Suppressor macrophage (primary cell): ENCODE results near the gene PGAM2.

ENCODE experiments used
- DNase-seq, 4 experiments: peaks; one replicate each; pipeline ENCODE4 v3.0.0-alpha.2; 2020 to 2022
- total RNA-seq, 17 experiments: gene quantifications; one replicate each; lab custom pipeline; 2026; ENCODE audit warnings: mixed read lengths in 6 of 17, inconsistent platforms in 3 of 17; lab: John Stamatoyannopoulos, UW

The PGAM2 gene
- 0 to 0.66 (median 0) reads per million in 17 experiments for total RNA-seq

DNA sequence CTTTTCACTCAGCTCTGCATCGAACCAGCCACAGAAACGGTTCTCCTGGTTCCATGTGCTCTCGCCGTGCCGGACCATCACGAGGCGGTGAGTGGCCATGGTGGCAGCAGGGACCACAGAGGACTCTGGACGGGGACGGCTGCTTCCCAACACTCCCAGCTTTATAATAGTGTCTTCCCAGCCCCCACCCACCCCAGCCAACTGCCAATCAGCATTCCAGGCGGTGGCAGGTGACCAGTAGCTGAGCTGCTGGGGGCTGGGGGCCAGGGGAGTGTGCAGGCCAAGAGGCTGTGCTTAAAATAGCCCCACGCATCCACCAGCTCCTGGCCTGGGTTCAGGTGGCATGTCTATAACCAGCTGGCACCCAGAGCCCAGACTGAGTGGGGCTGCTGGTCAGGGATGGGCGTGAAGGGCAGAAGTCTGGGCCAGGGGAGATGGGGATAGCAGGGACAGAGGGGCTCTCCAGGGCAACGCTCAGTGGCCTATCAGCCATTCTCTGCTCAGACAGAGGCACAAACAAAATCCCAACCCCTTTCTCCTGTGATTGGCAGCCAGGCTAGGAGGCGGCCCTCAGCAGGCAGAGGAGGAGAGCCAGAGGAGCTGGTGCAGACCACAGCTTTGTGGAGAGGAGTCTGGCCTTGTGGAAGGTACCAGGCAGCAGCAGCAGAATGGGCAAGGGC lies at the start of gene PGAM2:
Gene PGAM2 (minus strand): TSS at position 137 of the 680 bp plus-strand sequence. CDS start 38 bp downstream, at position 99.
- peak in 1 of 4 experiments; percentile 31 for DNase-seq

DNA sequence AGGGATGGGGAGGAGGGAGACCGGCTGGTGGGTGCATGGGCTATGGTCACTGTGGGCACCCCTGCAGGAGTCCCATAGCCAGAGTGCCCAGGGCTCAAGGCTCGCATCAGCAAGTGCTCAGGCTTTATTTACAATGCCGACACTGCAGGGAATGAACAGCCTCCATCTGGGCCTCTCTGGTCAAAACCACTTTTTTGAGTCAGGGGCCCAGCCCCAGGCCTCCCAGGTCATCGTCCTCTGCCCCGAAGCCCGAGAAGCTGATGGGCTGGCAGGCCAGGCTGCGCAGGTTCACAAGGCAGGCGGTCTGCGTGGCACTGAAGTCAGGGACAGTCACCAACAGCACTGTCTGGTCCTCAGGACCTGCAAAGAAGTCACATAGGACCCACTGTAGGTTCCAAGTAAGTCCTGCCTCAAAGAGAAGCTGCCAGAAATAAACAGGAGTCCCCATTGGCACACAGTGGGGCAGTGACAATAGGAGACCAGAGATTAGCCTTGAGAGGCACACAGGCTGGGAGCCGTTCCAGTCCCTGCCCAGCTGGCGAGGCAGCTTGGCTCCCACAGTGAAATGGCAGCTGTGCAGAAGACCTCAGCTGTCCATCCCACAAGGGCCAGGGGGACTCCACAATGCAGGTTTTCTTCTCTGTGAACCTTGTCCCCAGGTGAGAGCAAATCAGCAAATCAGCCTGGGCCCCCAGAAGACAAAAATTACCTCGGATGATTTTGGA lies 49.4 kb upstream of the PGAM2 start:
- DNase-seq, result no peak

DNA sequence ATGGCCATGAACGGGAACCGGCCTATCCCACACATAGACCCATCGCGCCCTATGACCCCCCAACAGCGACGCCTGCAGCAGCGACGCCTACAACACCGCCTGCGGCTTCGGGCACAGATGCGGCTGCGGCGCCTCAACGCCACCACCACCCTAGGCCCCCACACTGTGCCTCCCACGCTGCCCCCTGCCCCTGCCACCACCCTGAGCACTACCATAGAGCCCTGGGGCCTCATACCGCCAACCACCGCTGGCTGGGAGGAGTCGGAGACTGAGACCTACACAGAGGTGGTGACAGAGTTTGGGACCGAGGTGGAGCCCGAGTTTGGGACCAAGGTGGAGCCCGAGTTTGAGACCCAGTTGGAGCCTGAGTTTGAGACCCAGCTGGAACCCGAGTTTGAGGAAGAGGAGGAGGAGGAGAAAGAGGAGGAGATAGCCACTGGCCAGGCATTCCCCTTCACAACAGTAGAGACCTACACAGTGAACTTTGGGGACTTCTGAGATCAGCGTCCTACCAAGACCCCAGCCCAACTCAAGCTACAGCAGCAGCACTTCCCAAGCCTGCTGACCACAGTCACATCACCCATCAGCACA lies 48.5 kb upstream of the PGAM2 start:
- no peak for DNase-seq

DNA sequence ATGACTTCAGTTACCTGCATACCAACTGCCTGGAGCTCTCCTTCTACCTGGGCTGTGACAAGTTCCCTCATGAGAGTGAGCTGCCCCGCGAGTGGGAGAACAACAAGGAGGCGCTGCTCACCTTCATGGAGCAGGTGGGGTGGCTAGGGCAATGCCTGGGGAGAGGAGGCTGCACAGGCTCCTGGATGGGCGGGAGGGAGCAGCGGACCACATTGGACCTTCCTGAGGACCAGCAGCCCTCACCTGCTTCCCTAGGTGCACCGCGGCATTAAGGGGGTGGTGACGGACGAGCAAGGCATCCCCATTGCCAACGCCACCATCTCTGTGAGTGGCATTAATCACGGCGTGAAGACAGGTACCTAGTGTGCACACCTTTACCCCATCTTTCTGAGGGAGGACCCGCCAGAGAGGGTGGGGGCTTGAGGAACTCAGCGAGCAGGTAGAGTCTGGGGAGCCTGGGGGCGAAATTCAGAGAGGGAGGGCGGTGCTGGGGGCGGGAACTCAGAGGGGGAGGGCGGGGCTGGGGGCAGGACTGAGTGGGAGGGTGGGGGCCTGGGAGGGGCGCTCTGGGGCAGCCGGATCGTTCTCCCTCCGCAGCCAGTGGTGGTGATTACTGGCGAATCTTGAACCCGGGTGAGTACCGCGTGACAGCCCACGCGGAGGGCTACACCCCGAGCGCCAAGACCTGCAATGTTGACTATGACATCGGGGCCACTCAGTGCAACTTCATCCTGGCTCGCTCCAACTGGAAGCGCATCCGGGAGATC lies 47.8 kb upstream of the PGAM2 start:
- no peak for DNase-seq

DNA sequence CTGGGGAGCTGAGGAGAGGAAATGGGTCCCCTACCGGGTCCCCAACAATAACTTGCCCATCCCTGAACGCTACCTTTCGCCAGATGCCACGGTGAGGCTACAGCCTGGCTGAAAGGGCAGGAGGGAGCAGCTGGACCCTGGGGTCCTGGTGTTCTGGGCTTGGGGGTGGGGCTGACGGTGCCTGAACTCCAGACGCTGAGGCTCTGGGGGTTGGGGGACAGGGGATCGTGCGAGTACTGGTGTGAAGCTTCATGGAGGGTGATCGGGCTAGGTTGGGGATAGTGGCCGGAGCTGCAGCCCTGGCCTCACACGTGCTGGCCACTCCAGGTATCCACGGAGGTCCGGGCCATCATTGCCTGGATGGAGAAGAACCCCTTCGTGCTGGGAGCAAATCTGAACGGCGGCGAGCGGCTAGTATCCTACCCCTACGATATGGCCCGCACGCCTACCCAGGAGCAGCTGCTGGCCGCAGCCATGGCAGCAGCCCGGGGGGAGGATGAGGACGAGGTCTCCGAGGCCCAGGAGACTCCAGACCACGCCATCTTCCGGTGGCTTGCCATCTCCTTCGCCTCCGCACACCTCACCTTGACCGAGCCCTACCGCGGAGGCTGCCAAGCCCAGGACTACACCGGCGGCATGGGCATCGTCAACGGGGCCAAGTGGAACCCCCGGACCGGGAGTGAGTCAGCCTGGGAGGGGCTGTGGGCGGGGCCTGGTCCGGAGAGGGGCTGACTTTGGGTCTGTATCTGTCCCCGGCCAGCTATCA lies 47.0 kb upstream of the PGAM2 start:
- no peak for DNase-seq

DNA sequence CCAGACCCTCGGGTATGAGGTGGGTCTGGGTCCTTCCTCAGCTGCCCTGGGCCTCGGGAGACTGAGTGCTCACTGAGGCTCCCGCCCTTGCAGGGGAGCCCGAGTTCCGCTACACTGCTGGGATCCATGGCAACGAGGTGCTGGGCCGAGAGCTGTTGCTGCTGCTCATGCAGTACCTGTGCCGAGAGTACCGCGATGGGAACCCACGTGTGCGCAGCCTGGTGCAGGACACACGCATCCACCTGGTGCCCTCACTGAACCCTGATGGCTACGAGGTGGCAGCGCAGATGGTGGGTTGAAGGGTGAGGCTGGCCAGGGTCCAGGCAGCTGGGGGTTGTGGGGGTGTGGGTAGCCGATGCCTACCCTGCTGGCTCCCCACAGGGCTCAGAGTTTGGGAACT lies 46.4 kb upstream of the PGAM2 start:
- DNase-seq, result no peak

DNA sequence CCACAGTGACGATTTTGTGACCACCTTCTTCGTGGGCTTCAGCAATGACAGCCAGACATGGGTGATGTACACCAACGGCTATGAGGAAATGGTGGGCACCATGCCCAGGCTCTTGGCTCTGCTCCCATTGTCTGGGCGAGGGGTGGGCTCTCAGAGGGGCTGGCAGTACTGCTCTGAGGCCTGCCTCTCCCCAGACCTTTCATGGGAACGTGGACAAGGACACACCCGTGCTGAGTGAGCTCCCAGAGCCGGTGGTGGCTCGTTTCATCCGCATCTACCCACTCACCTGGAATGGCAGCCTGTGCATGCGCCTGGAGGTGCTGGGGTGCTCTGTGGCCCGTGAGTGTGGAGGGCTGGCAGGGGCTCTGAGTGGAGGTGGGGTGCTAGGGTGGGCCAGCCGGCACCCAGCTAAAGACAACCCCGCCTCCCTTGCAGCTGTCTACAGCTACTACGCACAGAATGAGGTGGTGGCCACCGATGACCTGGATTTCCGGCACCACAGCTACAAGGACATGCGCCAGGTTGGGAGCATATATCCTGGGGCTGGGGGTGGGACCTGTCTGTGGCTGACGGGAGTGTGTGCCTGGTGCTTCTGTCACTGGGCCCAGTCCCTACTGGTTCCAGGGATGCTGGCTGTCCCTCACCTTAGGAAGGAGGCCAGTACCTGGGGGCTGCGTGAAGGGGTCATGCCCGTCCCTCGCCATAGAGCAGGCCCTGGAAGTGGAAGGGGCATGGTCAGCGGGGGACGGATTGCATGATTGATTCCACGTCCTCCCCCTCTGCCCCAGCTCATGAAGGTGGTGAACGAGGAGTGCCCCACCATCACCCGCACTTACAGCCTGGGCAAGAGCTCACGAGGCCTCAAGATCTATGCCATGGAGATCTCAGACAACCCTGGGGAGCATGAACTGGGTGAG lies 45.6 kb upstream of the PGAM2 start:
- DNase-seq, result no peak

DNA sequence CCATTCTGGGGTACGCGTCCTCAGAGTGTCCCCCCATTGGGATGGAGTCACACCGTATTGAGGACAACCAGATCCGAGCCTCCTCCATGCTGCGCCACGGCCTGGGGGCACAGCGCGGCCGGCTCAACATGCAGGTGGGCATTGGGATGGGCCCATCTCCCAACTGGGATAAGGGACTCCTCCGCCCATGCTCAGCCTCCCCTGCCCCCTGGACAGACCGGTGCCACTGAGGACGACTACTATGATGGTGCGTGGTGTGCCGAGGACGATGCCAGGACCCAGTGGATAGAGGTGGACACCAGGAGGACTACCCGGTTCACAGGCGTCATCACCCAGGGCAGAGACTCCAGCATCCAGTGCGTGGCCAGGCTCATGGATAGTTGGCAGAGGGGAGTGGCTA lies 44.6 kb upstream of the PGAM2 start:
- DNase-seq, result no peak

DNA sequence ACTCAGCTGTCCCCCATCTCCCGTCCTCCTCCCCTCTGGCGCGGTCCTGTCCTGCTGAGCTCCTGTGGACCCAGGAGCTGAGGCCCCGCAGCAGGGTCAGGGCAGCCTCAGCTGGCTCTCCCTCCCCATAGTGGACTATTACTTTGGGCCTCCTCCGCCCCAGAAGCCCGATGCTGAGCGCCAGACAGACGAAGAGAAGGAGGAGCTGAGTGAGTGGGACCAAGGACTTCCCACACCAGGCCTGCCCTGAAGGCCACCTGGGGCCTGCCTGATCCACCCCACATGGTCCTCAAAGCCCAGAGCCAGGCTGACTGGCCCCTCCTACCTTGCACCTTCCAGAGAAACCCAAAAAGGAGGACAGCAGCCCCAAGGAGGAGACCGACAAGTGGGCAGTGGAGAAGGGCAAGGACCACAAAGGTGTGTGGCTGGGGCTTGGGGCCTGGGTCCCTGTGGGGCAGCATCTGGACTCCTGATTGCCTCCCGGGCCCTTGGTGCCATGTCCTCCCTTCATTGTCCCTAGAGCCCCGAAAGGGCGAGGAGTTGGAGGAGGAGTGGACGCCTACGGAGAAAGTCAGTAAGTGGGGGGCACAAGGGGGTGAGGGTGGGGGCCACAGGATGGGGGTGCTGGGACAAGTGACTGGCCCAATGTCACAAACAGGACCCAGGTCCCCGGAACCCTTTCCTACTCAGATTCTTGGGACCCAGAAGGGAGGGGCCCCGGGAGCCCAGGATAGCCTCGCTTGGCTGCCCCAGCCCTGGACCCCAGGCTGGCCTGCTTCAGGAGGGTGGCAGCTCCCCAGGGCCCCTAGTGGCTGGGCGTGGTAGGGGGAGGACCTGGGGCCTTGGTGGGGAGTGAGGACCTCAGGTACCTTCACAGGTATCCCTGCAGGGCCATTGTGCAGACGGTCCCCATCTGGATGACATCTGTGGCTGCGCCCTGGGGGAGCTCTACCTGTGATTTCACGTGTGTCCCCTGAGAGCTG lies 43.7 kb upstream of the PGAM2 start:
- DNase-seq, result no peak

DNA sequence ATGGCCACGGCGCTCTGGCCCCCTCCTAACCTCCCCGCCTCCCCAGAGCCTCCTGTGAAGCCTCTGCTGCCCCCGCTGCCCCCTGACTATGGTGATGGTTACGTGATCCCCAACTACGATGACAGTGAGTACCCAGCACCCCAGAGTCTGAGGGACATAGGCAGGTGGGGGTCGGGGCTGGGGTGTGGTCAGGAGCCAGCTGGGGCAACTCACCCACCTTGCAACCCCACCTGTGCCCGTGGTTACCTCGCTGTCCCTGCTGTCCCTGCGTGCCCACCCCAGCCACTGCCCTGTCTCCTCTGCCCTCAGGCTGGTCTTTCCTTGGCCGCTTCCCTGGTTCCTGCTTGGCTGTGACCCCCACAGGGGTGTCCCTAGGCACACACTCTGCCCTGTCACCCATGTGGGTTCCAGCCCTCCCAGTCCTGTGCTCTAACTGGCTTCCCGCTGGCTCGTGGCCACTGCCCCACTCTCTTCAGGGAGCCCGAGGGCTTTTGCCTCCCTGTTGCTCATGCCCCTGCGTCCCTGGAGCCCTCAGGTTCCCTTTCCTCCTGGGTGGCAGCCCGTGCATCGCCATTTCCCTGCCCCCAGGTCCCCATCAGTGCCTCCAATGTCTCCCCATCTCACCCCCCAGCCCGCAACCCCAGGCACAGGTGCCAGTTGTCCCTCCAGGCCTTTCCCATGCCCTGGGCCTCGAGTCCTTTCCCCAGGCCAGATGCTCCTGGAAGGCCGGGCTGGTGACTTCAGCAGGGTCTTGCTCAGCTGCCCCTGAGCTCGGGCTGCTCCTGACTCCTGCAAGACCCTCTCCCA lies 42.8 kb upstream of the PGAM2 start:
- DNase-seq, result no peak

DNA sequence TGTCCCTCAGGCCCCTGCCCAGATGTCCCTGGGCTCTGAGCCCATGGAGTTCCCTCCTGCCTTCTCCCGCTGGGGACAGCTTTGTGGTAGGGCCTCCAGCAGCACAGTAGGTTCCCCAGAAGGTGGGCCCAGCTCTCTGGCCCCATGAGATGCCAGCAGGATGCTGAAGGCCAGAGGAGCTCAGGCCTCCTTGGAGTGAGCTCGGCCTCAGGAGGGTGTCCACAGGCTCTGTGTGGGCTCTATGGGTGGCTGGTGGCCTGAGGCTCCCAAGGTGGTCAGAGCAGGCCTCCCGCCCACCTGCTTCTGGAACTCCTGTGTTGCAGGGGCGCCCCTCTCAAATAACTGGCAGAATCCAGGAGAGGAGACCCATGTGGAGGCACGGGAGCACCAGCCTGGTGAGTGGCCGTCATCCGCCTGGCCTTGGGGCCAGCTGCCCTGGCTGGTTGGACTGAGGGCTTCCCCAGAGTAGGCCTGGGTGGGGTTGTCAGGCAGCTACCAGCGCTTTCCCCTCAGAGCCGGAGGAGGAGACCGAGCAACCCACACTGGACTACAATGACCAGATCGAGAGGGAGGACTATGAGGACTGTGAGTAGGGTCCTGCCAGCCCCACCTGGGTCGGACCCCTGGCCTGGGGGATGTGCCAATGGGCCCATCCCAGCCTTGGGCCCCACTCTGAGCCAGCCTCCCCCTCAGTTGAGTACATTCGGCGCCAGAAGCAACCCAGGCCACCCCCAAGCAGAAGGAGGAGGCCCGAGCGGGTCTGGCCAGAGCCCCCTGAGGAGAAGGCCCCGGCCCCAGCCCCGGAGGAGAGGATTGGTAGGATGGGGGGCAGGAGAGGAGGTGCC lies 42.0 kb upstream of the PGAM2 start:
- DNase-seq, result no peak

DNA sequence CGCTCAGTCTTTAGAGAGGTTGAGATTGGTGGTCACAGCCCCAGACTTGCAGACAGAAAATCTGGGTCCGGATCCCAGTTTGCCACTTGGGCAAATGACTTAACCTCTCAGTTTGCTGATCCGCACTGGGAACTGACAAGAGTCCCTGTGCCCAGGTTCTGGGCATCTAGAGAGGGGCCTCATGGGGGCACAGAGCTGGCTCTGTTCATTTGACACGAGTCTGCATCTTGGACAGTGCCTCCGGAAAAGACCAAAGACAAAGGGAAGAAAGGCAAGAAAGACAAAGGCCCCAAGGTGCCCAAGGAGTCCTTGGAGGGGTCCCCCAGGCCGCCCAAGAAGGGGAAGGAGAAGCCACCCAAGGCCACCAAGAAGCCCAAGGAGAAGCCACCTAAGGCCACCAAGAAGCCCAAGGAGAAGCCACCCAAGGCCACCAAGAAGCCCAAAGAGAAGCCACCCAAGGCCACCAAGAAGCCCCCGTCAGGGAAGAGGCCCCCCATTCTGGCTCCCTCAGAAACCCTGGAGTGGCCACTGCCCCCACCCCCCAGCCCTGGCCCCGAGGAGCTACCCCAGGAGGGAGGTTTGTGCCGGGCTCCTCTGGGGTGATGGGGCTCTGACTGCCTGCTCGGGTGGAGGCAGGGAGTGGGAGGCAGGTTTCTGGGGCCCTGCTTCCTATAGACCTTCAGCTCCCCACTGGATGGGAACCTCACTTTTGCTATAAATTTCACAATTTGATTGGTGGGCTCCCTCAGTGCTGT lies 41.1 kb upstream of the PGAM2 start:
- DNase-seq, result no peak

DNA sequence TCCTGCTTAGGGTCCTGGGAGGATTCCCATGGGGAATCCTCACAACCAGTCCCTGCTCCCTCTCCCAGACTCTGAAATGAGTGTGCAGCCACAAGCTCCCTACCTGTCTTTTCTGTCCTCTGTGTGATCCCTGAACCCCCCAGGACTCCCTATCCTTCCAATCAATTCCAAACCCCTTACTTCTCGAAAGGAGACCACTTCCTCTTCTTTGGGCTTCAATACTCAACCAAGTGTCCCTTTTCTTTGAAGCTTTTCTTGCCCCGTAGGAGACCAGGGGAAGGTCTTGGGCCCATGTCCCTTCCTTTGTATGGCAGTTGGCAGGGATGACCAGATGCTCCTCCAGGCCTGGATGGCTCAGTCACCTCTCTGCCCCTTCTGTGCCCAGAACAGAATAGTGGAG lies 40.5 kb upstream of the PGAM2 start:
- no peak for DNase-seq

DNA sequence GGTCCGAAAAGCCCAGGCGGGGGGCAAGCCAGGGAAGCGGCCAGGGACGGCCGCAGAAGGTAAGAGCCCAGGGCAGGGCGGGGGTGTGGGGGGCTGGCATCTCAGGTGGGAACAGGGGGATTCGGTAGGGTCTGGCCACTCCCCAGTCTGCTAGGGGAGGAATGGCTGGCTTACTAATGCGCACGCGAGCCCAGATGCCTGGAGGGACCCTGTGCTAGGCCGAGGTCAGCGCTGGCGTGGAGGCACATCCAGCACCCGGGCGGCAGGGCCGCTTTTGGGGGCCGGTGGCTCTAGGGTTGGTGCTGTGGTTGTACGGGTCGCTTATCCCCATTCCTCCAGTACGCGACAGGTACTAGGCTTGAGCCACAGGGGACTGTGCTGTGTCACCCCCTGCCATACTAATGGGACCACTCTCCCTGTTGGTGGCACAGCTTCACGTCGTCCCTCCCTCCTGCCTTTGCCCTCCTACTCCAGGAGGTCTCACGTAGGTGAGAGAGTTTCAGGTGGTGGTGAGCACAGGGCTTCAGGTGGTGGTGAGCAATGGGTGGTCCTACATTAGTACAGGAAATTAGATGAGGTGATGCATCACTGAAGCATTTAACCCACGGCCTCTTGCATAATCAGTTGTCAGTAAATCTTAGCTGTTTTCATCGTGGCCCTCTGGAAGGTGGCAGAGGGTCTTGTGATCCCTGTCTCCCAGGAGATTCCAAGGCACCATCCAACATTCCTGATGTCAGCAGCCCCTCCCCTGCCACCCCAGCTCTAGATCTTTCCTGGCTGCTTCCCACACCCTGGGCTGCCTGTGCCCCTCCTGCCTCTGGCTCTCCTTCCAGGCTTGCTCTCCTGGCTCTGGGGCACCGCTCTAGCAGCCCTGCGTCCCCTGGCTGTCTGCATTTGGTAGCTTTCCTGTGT lies 39.7 kb upstream of the PGAM2 start:
- no peak for DNase-seq

DNA sequence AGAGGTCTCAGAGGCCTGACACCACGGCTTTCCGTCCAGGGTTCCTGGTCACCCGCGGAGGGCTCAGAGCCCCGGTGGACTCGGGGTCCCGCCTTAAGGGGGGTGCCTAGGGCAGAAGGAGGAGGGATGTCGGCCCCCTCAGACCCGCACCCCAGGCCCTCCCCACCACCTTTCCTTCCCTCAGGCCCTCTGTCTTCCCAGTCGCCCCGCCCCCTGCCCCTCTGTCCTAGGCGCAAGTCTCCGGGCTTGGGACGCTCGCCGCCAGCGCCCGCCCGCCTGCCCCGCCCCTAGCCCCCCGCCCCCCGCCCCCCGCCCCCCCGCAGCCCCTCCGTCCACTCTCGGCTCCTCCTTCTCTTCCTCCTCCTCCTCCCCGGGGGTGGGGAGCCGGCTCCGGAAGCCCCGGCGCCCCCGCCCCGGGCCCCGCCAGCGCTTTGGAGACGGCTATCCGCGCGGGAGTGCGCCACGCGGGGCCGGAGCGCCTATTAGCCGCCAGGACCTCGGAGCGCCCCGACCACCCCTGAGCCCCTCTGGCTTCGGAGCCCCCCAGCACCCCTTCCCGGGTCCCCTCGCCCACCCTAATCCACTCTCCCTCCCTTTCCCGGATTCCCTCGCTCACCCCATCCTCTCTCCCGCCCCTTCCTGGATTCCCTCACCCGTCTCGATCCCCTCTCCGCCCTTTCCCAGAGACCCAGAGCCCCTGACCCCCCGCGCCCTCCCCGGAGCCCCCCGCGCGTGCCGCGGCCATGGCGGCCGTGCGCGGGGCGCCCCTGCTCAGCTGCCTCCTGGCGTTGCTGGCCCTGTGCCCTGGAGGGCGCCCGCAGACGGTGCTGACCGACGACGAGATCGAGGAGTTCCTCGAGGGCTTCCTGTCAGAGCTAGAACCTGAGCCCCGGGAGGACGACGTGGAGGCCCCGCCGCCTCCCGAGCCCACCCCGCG lies 38.8 kb upstream of the PGAM2 start, which contains the start of gene AEBP1:
Gene AEBP1 (plus strand): TSS at position 423 of the 937 bp plus-strand sequence. CDS start 321 bp downstream, at position 744.
- peak in 3 of 4 experiments; percentile 17 to 44 (median 32) for DNase-seq
